Measurements from ENCODE around the gene DUSP8.

- no peak for TF ChIP-seq TOE1 (IDR thresholded peaks at IDR 0.05; ENCODE audit: borderline replicate concordance)
- no peak for TF ChIP-seq TOE1 (CRISPR knock-in tag; IDR thresholded peaks at IDR 0.05; ENCODE audit: borderline replicate concordance, low read depth)
- TF ChIP-seq ZNF431 (CRISPR knock-in tag; IDR thresholded peaks at IDR 0.05): no peak
- no peak for TF ChIP-seq TEAD2 (tag; IDR thresholded peaks at IDR 0.05)
- no peak for TF ChIP-seq RCOR1 (IDR thresholded peaks at IDR 0.05; ENCODE audit: borderline replicate concordance in 1 of 2, low read depth in 2 of 2, low read length in 2 of 2)
- TF ChIP-seq NEUROD1 (IDR thresholded peaks at IDR 0.05; ENCODE audit: borderline replicate concordance, low read depth, low read length, partially characterized antibody): no peak
Measured at GRCh38 chr11:1508986-1509385, 63.1 kb downstream of the DUSP8 start.
